ENCODE measurements around the gene CYP11A1.

Gene CYP11A1

DNA sequence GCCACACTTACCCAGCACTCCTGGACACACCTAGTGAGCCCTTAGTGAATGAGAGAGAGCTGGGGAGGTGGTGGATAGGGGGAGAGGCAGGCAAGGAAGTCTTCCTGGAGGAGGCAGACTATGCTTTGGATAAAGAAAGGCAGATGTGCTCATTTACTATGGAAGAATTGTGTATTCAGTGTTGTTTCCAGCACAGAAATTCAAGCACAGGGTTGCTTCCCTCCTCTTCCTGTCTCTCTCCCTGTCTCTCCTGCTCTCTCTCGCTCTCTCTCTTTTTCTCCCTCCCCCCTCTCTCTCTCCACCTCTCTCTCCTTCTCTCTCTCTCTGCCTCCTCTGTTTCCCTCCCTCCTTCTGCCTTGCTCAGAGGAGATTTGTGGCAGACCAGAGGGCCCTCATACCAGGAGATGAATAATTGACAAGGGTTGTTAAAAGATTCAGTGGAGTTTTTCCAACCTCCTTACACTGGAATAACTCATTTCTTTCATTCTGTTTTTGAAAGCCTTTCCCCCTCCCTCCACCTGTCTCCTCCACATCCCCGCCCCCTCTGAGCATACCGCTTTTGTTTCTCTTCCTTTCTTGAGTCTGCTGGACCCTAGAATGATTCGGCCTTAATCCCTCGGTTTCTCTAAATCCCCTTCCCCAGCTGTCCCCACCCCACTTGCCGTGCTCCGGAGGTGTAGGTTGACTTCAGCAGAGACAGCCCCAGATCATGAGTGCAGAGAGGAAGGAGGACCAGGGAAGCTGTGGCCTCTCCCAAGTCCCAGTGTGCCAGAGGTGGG is 65.7 kb downstream of the CYP11A1 start:
- DNase-seq (ENCODE audit: low read depth) = no peak

DNA sequence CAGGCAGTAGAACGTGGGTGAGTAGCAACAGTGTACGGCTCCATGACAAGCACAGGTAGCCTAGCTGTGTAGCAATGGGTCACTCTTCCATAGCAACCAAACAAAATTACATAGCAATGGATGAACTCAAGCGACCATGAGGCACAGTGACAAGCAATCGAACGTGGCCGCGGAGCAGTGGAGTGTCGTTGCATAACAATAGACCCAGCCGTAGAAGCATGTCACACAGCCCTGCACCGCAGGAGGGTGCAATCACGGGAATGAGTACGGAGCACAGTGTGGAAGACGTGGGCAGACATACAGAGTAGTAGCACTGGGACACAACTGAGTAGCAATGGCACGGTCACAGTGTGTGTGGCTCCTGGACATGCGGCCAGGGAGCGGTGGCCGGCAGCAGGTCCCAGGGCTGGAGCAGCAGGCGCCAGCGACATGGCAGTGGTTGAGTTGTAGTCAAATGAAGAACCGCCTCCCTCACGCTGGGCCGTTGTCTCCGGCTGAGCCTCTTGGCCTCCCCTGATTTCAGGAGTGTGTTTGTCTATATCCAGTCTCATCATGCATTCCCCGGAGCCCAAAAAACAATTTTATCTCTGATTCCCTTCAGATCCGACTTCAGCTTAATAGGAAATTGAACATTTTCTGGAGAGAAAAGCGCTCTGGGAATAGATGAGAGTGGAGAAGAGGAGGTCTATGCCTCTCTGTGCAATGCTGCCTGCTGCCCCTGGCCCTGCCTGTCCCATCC is 67.2 kb downstream of the CYP11A1 start:
- DNase-seq (ENCODE audit: low read depth) = no peak

DNA sequence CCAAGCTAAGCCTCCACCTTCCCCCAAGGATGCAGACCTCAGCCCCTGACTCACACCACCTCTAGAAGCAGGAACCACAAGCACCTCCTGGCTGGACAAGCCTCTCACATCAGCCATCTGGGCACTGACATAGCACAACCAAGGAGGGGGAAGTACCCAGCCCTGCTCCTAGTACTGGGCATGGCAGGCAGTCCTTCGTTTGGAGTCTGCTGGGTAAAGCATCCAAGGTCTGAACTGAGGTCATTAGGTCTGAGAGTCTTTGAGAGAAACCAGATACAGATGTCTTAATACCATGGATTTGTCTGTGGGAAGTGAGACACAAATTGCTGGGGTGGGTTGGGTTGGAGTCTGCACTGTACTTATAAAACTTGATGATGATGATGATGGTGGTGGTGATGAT is 69.6 kb downstream of the CYP11A1 start:
- no peak for DNase-seq (ENCODE audit: low read depth)

DNA sequence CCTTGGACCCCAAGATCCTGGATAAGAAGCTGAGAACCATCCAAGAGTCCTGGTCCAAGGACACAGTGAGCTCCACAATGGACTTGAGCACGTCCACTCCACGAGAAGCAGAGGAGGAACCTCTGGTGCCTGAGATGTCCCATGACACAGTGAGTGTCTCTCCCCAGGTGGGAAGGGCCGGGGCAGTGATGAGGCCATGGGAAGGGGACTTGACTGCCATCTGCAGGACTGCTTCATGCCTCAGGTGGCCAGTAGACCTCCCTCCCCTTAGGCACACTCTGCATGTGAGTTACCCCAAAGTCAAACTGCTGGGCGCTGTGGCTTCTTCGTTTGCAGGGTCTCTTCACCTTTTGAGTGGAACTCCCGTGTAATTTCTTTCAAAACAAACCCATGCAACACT is 71.6 kb downstream of the CYP11A1 start:
- DNase-seq (ENCODE audit: low read depth) = no peak

DNA sequence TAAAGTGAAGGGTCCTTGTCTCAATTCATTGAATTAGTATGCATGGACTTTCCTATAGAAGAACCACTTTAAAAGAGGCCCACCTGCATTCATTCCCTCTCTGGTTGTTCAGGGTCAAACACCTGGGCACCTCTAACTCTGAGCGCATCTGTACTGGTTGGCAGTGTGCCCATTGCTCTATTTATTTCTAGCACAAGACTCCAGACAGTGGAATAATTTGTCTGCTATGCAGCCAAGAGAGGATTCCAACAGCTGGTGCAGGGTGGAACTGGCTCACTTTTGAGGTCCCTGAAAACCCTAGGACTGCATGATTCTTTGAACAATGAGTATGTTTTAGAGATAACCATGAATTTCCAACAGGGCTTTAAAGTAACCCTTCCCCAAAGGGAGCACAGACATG is 73.4 kb downstream of the CYP11A1 start:
- no peak for DNase-seq (ENCODE audit: low read depth)

DNA sequence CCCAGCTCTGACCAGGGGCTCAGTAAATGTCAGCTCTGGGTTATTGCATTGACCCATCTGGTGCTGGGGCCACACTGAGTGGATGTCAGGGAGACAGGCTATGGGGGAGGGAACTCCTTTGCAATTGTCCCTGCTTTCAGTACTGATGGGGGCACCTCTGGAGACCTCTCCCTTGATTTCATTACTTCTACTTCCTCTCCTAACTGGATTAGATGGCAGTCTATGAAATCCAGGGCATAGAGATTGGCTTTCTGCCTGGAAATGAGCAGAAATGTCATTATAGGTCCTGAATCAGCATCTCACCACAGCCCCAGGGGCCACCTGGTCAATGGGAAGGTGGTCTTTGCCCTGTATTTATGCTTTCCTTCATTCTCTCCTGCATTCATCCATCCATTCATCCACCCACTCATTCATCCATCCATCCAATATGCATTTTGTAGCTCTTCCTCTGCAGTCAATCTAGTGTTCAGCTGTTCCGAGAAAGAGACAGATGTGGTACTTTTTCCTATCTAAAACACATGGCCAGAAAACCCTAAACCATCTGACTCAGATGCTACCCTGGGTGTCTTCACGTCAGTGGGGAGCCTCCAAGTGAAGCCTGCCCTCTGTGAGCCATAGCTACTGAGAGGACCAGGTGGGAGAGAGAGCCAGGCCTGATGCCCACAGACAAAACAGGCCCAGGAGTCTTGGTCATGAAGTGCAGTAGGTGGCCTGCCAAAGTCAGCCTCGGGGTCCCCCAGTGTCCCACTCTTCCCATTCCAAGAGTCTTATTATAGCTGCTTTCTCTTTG is 74.2 kb downstream of the CYP11A1 start:
- no peak for DNase-seq (ENCODE audit: low read depth)

DNA sequence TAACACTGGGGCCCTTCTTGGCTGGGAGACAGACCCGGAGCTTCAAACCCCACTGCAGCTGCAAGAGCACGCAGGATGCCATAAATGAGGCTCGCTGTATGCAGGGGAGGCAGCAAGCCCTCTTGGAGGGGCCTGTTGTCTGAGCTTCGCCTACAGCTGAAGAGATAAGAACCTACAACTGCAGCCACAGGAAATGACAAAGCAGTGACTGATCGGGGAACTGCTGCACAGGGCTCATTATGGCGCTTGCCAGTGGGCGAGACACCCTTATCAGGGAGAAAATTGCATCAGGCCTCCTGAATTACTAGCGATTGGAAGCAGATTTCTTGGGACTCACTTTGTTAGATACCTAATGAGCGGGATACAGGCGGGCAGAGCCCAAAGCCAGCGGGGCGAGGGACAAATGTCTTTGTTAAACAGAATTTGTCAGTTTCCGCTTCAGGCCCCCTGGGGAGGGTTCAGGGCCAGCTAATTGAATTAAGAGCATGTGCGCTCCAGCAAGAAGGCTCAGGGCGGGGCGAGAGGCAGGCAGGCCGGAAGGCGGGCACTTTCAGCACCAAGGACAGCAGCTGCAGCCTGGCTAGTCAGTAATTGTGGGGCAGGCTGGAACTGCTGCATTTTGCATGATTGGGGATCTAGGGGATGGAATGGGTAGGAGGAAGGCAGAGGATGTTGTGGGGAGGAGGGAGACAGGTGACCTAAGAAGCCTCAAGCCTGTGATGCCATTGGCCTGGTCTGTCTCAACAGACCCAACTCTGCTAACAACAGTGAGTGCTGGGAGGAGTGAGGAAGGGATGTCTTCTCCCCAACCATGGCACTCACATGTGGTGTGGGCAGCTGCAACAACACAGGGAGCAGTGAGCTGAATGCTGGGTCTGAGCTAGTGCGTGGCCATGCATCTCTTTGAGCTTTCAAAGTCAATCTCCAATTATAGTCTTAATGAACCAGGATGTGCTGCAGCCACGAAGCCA is 76.1 kb downstream of the CYP11A1 start:
- peak; percentile 58 for DNase-seq (ENCODE audit: low read depth)

DNA sequence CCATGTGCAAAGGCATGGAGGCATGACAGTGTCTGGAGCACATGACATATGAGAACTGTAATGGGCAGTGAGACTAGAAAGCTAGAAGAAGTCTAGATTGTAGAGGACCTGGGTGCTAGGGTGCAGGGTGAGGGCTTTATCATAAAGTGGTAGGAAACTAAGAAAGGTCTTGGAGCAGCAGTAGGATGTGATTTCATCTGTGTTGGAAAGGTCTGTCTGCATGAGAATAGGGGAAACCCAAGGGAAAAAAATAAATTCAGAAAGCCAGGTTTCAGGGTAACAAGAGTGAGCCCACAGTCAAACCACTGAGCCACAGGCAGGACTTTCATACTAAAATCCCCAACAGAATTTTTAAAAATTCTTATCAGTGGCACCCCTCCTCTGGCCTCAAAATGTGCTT is 76.8 kb downstream of the CYP11A1 start:
- no peak for DNase-seq (ENCODE audit: low read depth)

DNA sequence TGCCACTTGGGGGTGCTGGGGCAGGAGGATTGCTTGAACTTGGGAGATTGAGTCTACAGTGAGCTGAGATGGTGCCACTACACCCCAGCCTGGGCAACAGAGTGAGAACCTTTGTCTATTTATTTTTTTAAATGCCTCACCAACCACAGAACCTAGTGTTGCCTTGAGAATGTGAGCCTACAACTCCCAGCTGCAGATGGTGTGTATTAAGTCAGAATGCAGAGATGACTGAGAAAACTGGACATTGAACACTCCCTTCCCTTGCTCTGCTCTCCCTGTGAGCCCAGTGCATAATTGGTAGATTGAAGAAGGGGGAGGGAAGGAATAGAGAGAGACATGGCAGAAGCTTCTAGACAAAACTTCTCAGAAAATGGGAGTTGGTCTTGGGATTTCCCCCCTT is 77.8 kb downstream of the CYP11A1 start:
- DNase-seq (ENCODE audit: low read depth) = no peak
